Central memory CD4-positive, alpha-beta T cell (primary cell): Measurements from ENCODE around the gene KRTAP5-6.
"Not testable (repeated sequence)": the region's sequence is repeated elsewhere in the genome, so short reads cannot be mapped to it uniquely, and the experiment has no call there.

Source experiments
- DNase-seq: peaks from one replicate; pipeline ENCODE4 v3.0.0; 2022

The KRTAP5-6 gene

GRCh38 chr11:1683904-1684572 lies 13.0 kb upstream of the KRTAP5-6 start:
- DNase-seq, result not testable (repeated sequence)

GRCh38 chr11:1684886-1685874 lies 11.8 kb upstream of the KRTAP5-6 start:
- DNase-seq, result not testable (repeated sequence)

GRCh38 chr11:1686220-1686619 lies 10.8 kb upstream of the KRTAP5-6 start:
- not testable (repeated sequence) for DNase-seq

- not testable (repeated sequence) for DNase-seq
Observed at GRCh38 chr11:1688336-1688947, 8.6 kb upstream of the KRTAP5-6 start.

GRCh38 chr11:1689250-1690166 lies 7.5 kb upstream of the KRTAP5-6 start:
- not testable (repeated sequence) for DNase-seq

GRCh38 chr11:1690167-1691025 lies 6.6 kb upstream of the KRTAP5-6 start:
- no peak for DNase-seq

- DNase-seq, result no peak
Observed at GRCh38 chr11:1691026-1691877, 5.7 kb upstream of the KRTAP5-6 start.

- no peak for DNase-seq
Observed at GRCh38 chr11:1691878-1692707, 4.9 kb upstream of the KRTAP5-6 start.

- DNase-seq, result no peak
Observed at GRCh38 chr11:1692708-1693326, 4.2 kb upstream of the KRTAP5-6 start.

- peak; percentile 60 for DNase-seq
Observed at GRCh38 chr11:1693327-1694063, 3.5 kb upstream of the KRTAP5-6 start.

- peak; percentile 61 for DNase-seq
Observed at GRCh38 chr11:1694064-1694845, 2.7 kb upstream of the KRTAP5-6 start.

GRCh38 chr11:1694846-1695547 lies 2.0 kb upstream of the KRTAP5-6 start:
- no peak for DNase-seq

GRCh38 chr11:1695548-1696108 lies 1.4 kb upstream of the KRTAP5-6 start:
- DNase-seq, result no peak

GRCh38 chr11:1699771-1700170 lies 2.8 kb downstream of the KRTAP5-6 start:
- DNase-seq, result no peak

- DNase-seq, result no peak
Observed at GRCh38 chr11:1701091-1701807, 4.3 kb downstream of the KRTAP5-6 start.

GRCh38 chr11:1702506-1702905 lies 5.5 kb downstream of the KRTAP5-6 start:
- no peak for DNase-seq
